Breast epithelium (tissue), 3 donors: ENCODE results near the gene SIAH1.

ENCODE experiments used
- CTCF ChIP-seq, 3 donors: fragments of 450-650 bp; IDR thresholded peaks; one replicate each; pipeline ENCODE4 v1.5.1; 2016 to 2017; ENCODE audit warnings: antibody characterized with exemption in 3 of 3, mild to moderate bottlenecking in 3 of 3, moderate library complexity in 3 of 3
- POLR2A ChIP-seq: fragments of 450-650 bp; IDR thresholded peaks from one replicate; pipeline ENCODE4 v1.6.1; 2016; ENCODE audit warnings: antibody characterized with exemption, mild to moderate bottlenecking, moderate library complexity
- POLR2AphosphoS5 ChIP-seq, 3 donors: sonication (generic); formaldehyde crosslinking; IDR thresholded peaks; one replicate each; pipeline ENCODE4 v1.6.1; 2017; ENCODE audit warnings: antibody characterized with exemption in 3 of 3

- TF ChIP-seq CTCF (IDR thresholded peaks at IDR 0.05), result no peak
- no peak for TF ChIP-seq POLR2A
- TF ChIP-seq POLR2AphosphoS5 (IDR thresholded peaks at IDR 0.05), result no peak
Observed at GRCh38 chr16:48347191-48347865, 37.9 kb downstream of the SIAH1 start.
